Adrenal gland (tissue), 12 donors: ENCODE data around the gene ZNF296. TPM values are rescaled to one million over a fixed set of nuclear protein-coding genes. Genes with fewer than 3 reads are reported as not detected.

Source experiments
- DNase-seq, 7 donors: peaks; one replicate each; pipeline ENCODE4 v3.0.0-alpha.2; 2019 to 2020
- H3K27ac ChIP-seq, 5 donors: fragments of 200-600 bp; sonication (generic) in 4 of 5; 1 replicate in 3 of 5; 2 replicates in 2 of 5; pipeline versions ENCODE4 v1.5.1 to v1.8.0; 2016 to 2020; ENCODE audit warnings: mild to moderate bottlenecking in 1 of 5
- H3K27me3 ChIP-seq: fragments of 200-600 bp; 2 replicates; pipeline ENCODE4 v1.8.0; 2021
- H3K36me3 ChIP-seq, 2 donors: fragments of 200-600 bp; replicated peaks in 1 of 2; 1 replicate in 1 of 2; 2 replicates in 1 of 2; pipeline versions ENCODE4 v1.5.1 to v1.8.0; 2018 to 2022
- H3K4me1 ChIP-seq, 2 donors: fragments of 200-600 bp; replicated peaks in 1 of 2; 1 replicate in 1 of 2; 2 replicates in 1 of 2; pipeline versions ENCODE4 v1.5.1 to v1.8.0; 2018 to 2021
- H3K4me3 ChIP-seq, 4 donors: fragments of 200-600 bp; sonication (generic) in 3 of 4; one replicate each; pipeline ENCODE4 v1.5.1; 2016 to 2018
- H3K9me3 ChIP-seq, 3 donors: fragments of 200-600 bp; sonication (generic) in 1 of 3; replicated peaks in 1 of 3; 1 replicate in 2 of 3; 2 replicates in 1 of 3; pipeline versions ENCODE4 v1.5.1 to v1.8.0; 2016 to 2021
- CTCF ChIP-seq, 6 experiments: fragments of 450-650 bp in 4 of 6; fragments of 200-600 bp in 2 of 6; sonication (generic) in 1 of 6; IDR thresholded peaks; 1 replicate in 5 of 6; 2 replicates in 1 of 6; pipeline versions ENCODE4 v1.5.1 to v1.8.0; 2016 to 2021; ENCODE audit warnings: antibody characterized with exemption in 6 of 6, mild to moderate bottlenecking in 2 of 6, moderate library complexity in 1 of 6
- POLR2A ChIP-seq, 2 donors: fragments of 450-650 bp; IDR thresholded peaks; one replicate each; pipeline ENCODE4 v1.6.1; 2017; ENCODE audit warnings: antibody characterized with exemption in 2 of 2, mild to moderate bottlenecking in 2 of 2, moderate library complexity in 1 of 2
- WGBS, 4 donors: extraction: QIAGEN DNeasy Blood & Tissue Kit in 2 of 4; methylation state at CpG; one replicate each; pipeline versions ENCODE4 v1.1.5 to v1.1.7; 2013 to 2017; 5-methylcytosine and 5-hydroxymethylcytosine counted together
- intact Hi-C, 2 donors: fragments of 100-400 bp; cut with DNase I; formaldehyde crosslinking; loops; one replicate each; pipeline versions ENCODE4 v1.14.1 to v1.15.0; 2022 to 2023
- polyA plus RNA-seq, 3 donors: library from polyadenylated mRNA; stranded (reverse); fragments of 200-250 nt in 2 of 3; fragments of 350-450 nt in 1 of 3; fragmentation: Illumina TruSeq in 1 of 3; extraction: RNeasy Lipid Tissue Mini Kit (QIAGEN cat#74804) in 1 of 3; gene quantifications; one replicate each; pipeline ENCODE4 v1.2.3, GENCODE V29; 2013 to 2014
- total RNA-seq, 9 donors: library from RNA; depleted of rRNA in 4 of 9; stranded (reverse); fragments of >200 nt in 4 of 9; fragments of 120-200 nt in 1 of 9; fragmentation: NEBNext Ultra II Directional in 1 of 9; extraction: Animal tissue kit (Norgen Biotek cat#: 25700) in 1 of 9; gene quantifications; one replicate each; pipeline versions ENCODE4 v1.1.0 to v1.2.4, GENCODE V29; 2013 to 2023
- donor health status: healthy with polysubstance abuse.
- donor health status: Bipolar disorder and iron deficiency.
- donor health status: DM: yes; HTN: yes; CAD: no.
- donor health status: DM: no; HTN: no; CAD: no.
- donor health status: DM: no; HTN: no; CAD: no.
- donor health status: DM: yes; HTN: yes; CAD: no.

Gene ZNF296
- total and polyA plus RNA-seq, 12 donors, result 0.06 to 13.2 (median 0.81) TPM; not detected in 2

DNA sequence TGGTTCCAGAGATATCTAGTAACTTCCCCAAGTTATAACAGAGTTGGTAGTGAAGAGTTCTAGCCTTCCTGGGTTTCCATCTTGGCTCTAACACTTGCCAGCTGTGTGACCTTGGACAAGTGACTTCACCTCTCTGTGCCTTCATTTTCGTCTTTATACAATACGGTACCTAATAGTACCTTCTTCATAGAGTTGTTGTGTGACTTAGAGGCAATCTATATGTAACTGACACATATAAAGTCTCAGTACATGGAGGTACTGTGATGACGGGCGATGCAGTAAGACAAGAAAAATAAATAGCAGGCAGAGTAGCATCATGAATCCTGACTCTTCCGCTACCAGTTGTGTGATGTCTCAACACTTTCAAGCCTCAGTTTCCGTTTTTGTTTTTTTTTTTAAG lies 45.5 kb downstream of the ZNF296 start:
- peaks cover 0 to 49% of the 10 kb centered on the region in 2 donors for H3K36me3 ChIP-seq
- H3K27ac ChIP-seq, result no peak overlapping the region
- no peak for DNase-seq
- no peak overlapping the region for H3K4me3 ChIP-seq
- TF ChIP-seq POLR2A (IDR thresholded peaks at IDR 0.05) (no peak), CTCF (IDR thresholded peaks at IDR 0.05) (no peak)
- whole genome bisulfite sequencing, 4 donors, result 83 to 87% (median 85%) methylated on average over 6 of the region's 6 CpGs
- intact Hi-C loops, result no loop called here
- H3K4me1 ChIP-seq, result no peaks in the 10 kb centered on the region
- no peaks in the 10 kb centered on the region for H3K9me3 ChIP-seq
- H3K27me3 ChIP-seq, result no peaks in the 10 kb centered on the region

GRCh38 chr19:45027371-45027770 lies 48.9 kb downstream of the ZNF296 start:
- intact Hi-C loops, result no loop called here
- H3K36me3 ChIP-seq, result peaks cover 0 to 20% of the 10 kb centered on the region in 2 donors

DNA sequence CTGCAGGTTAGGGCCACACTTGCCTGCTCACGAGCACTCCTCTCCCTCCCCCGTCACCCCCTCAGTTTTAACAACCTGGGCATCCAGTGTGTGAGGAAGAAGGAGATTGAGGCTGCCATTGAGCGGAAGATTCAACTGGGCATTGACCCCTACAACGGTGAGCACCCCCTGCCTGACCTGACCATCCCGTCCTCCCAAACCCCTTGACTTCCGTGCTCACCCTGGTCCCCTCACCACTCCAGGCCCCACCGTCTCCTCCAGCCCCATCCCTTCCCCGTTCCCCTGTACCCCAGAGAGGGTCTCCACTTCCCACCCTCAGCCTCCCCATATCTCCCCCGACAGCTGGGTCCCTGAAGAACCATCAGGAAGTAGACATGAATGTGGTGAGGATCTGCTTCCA lies 51.0 kb downstream of the ZNF296 start:
- Histone ChIP-seq H3K36me3 (peaks cover 0 to 13% of the 10 kb centered on the region in 2 donors), H3K27ac (no peak overlapping the region), H3K27me3 (no peaks in the 10 kb centered on the region), H3K9me3 (no peaks in the 10 kb centered on the region), H3K4me3 (no peak overlapping the region), H3K4me1 (no peaks in the 10 kb centered on the region)
- TF ChIP-seq POLR2A (IDR thresholded peaks at IDR 0.05) (no peak), CTCF (IDR thresholded peaks at IDR 0.05) (no peak)
- WGBS, 4 donors, result 92 to 96% (median 94%) methylated on average over 9 of the region's 9 CpGs
- intact Hi-C loops, result no loop called here
- DNase-seq, result no peak

More at GRCh38 chr19:45027371-45027770, 48.9 kb downstream of the ZNF296 start:
- TF ChIP-seq POLR2A (IDR thresholded peaks at IDR 0.05) (no peak), CTCF (IDR thresholded peaks at IDR 0.05) (no peak)
- H3K4me3 ChIP-seq, result no peak overlapping the region
- H3K9me3 ChIP-seq, result no peaks in the 10 kb centered on the region
- WGBS, 4 donors, result 94 to 96% (median 96%) methylated on average over 2 of the region's 2 CpGs
- no peak for DNase-seq
- H3K27me3 ChIP-seq, result no peaks in the 10 kb centered on the region
- H3K4me1 ChIP-seq, result no peaks in the 10 kb centered on the region
- no peak overlapping the region for H3K27ac ChIP-seq

GRCh38 chr19:45023048-45023447 lies 53.2 kb downstream of the ZNF296 start:
- no peaks in the 10 kb centered on the region for H3K36me3 ChIP-seq
- intact Hi-C loops, result no loop called here
- H3K27ac ChIP-seq, result no peak overlapping the region
- no peak overlapping the region for H3K4me3 ChIP-seq
- no peaks in the 10 kb centered on the region for H3K9me3 ChIP-seq
- H3K27me3 ChIP-seq, result no peaks in the 10 kb centered on the region
- DNase-seq, result no peak
- no peak for TF ChIP-seq CTCF (IDR thresholded peaks at IDR 0.05)
- TF ChIP-seq POLR2A (IDR thresholded peaks at IDR 0.05), result no peak
- WGBS, 4 donors, result 86 to 96% (median 90%) methylated on average over 4 of the region's 4 CpGs
- no peaks in the 10 kb centered on the region for H3K4me1 ChIP-seq
